ENCODE results near the gene NPM1. TPM values are rescaled to one million over a fixed set of nuclear protein-coding genes. Genes with fewer than 3 reads are reported as not detected.

NPM1 gene
- total and polyA plus RNA-seq, 2 of the 13 experiments (the other 11 are each of a cell fraction or from before 2014, with no cell fraction given), result 2,047 to 3,353 TPM

- TF ChIP-seq, protein P1, sequence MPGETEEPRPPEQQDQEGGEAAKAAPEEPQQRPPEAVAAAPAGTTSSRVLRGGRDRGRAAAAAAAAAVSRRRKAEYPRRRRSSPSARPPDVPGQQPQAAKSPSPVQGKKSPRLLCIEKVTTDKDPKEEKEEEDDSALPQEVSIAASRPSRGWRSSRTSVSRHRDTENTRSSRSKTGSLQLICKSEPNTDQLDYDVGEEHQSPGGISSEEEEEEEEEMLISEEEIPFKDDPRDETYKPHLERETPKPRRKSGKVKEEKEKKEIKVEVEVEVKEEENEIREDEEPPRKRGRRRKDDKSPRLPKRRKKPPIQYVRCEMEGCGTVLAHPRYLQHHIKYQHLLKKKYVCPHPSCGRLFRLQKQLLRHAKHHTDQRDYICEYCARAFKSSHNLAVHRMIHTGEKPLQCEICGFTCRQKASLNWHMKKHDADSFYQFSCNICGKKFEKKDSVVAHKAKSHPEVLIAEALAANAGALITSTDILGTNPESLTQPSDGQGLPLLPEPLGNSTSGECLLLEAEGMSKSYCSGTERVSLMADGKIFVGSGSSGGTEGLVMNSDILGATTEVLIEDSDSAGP (CRISPR knock-in tag; IDR thresholded peaks at IDR 0.05; ENCODE audit: borderline replicate concordance), result 0 out of 2 replicates have a peak, but pooled peaks have one; percentile 30
- TF ChIP-seq ZNF562 (CRISPR knock-in tag; IDR thresholded peaks at IDR 0.05; ENCODE audit: borderline replicate concordance) (no peak), ZNF484 (CRISPR knock-in tag; IDR thresholded peaks at IDR 0.05; ENCODE audit: borderline replicate concordance, low read depth) (no peak), ZNF350 (CRISPR knock-in tag; IDR thresholded peaks at IDR 0.05; ENCODE audit: borderline replicate concordance, low read depth) (peak; percentile 52; the same call in 1 of the 2 replicates), ZNF724P (CRISPR knock-in tag; IDR thresholded peaks at IDR 0.05; ENCODE audit: borderline replicate concordance) (0 out of 2 replicates have a peak, but pooled peaks have one; percentile 37), KLF15 (CRISPR knock-in tag; IDR thresholded peaks at IDR 0.05; ENCODE audit: borderline replicate concordance) (0 out of 2 replicates have a peak, but pooled peaks have one; percentile 32), ZFX (CRISPR knock-in tag; IDR thresholded peaks at IDR 0.05; ENCODE audit: low read depth) (peak; percentile 20; the same call in 1 of the 2 replicates), ZNF232 (CRISPR knock-in tag; IDR thresholded peaks at IDR 0.05; ENCODE audit: borderline replicate concordance) (peak; percentile 63; the same call in 1 of the 2 replicates), ZNF20 (CRISPR knock-in tag; IDR thresholded peaks at IDR 0.05) (no peak), MYC (CRISPR knock-in tag; IDR thresholded peaks at IDR 0.05; ENCODE audit: borderline replicate concordance) (peak; percentile 41; the same call in 1 of the 2 replicates), KLF16 (CRISPR knock-in tag; IDR thresholded peaks at IDR 0.05) (0 out of 4 replicates have a peak, but pooled peaks of 1 of the 2 experiments have one; percentile 17), PAXIP1 (CRISPR knock-in tag; conservative IDR thresholded peaks at IDR 0.05) (0 out of 2 replicates have a peak, but pooled peaks have one; percentile 9), YY1 (IDR thresholded peaks at IDR 0.05; ENCODE audit: insufficient read depth, insufficient replicate concordance, low read depth, low read length) (peak; percentile 11), ZBTB37 (CRISPR knock-in tag; IDR thresholded peaks at IDR 0.05) (no peak), MIER2 (CRISPR knock-in tag; IDR thresholded peaks at IDR 0.05) (peak; percentile 87), CAMTA2 (CRISPR knock-in tag; IDR thresholded peaks at IDR 0.05; ENCODE audit: borderline replicate concordance) (no peak)
- TF ChIP-seq, protein P2, sequence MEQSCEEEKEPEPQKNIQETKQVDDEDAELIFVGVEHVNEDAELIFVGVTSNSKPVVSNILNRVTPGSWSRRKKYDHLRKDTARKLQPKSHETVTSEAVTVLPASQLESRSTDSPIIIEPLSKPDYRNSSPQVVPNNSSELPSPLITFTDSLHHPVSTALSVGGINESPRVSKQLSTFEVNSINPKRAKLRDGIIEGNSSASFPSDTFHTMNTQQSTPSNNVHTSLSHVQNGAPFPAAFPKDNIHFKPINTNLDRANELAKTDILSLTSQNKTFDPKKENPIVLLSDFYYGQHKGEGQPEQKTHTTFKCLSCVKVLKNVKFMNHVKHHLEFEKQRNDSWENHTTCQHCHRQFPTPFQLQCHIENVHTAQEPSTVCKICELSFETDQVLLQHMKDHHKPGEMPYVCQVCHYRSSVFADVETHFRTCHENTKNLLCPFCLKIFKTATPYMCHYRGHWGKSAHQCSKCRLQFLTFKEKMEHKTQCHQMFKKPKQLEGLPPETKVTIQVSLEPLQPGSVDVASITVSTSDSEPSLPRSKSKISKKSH (CRISPR knock-in tag; IDR thresholded peaks at IDR 0.05; ENCODE audit: borderline replicate concordance), result peak; percentile 52; the same call in 1 of the 2 replicates
Measured at GRCh38 chr5:171418316-171418981, 30.8 kb downstream of the NPM1 start (continued).

Data from HepG2 (cell line).